Caki2 (cell line): ENCODE measurements around the gene MFSD12. TPM values are rescaled to one million over a fixed set of nuclear protein-coding genes. Genes with fewer than 3 reads are reported as not detected.
"Not testable (repeated sequence)": the region's sequence is repeated elsewhere in the genome, so short reads cannot be mapped to it uniquely, and the experiment has no call there.

Experiments used
- DNase-seq: peaks from one replicate; pipeline ENCODE4 v3.0.0-alpha.2; 2015; ENCODE audit warnings: low read depth
- in situ Hi-C: cut with HindIII; loops from 2 replicates; pipeline ENCODE4 v1.10.0; 2016; ENCODE audit warnings: low sequenced_read_pairs, low pct_unique_long_range_greater_than_20kb, mixed read lengths
- total RNA-seq: library from RNA; depleted of rRNA; stranded (reverse); fragments of >200 nt; shearing (Covaris generic); gene quantifications from 2 replicates; pipeline ENCODE4 v1.2.3, GENCODE V29; 2014; ENCODE audit warnings: low replicate concordance

Gene MFSD12
- total RNA-seq, 1 experiment from 2014 or later, result 98.9 TPM

DNA sequence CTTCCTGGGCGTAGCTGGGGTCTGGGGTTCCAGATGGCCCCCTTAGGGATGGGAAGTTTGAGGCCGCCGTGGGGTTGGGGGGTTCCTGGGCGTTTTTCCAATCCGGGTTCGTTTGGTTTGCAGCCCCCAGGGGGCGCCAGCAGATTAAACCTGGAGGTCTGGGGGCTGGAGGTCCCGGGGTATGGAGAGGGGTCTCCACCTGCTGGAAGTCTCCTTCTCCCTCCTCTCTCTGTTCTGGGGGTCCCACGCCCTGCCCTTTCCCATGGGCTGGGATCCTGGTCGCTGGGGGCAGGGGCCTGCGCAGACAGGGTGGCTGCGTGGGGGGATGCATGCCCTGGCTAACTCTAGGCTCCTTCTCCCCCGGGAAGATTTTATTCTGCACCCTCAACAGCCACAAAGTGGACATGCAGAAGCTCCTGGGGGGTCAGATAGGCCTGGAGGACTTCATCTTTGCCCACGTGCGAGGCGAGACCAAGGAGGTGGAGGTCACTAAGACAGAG lies 28.8 kb upstream of the MFSD12 start:
- in situ Hi-C loops, result no loop called here

DNA sequence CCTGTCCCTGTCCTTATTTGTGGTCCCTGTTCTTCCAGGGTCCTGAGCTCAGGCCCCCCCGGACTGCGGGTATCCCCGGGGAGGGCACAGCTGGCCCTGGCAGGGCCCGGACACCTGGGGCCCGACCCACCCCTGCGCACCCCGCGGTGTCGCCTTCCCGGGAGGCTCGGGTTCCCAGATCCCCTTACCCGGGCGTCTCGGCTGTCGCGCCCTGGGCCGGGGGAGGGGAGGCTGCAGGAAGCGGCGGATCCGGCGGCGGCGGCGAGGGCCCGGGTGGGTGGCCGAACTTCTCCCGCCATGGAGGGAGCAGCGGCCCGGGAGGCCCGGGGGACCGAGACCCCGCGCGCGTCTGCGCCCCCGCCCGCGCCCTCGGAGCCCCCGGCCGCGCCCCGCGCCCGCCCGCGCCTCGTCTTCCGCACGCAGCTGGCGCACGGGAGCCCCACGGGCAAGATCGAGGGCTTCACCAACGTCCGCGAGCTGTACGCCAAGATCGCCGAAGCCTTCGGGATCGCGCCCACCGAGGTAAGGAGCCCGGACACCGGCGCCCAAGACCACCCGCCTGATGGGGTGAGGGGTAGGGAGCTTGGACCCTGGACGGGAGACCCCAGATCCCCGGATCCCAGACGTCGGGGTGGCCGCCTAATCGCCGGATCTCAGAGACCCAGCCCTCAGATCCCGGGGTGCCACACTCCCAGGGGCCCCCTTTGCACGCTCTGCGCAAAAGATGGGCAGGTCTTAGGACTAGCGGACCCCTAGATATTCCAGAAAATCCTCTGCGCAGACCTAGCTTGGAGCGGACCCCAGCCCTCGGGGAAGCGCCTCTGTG lies 28.1 kb upstream of the MFSD12 start, which contains the start of gene GIPC3:
Gene GIPC3, plus strand, starts transcription at position 178 of the 826 bp plus-strand sequence. Its CDS starts 120 bp downstream, at position 298.
- no peak for DNase-seq
- in situ Hi-C loops, result no loop called here

More for the DNA sequence above, 28.8 kb upstream of the MFSD12 start:
- DNase-seq, result no peak

DNA sequence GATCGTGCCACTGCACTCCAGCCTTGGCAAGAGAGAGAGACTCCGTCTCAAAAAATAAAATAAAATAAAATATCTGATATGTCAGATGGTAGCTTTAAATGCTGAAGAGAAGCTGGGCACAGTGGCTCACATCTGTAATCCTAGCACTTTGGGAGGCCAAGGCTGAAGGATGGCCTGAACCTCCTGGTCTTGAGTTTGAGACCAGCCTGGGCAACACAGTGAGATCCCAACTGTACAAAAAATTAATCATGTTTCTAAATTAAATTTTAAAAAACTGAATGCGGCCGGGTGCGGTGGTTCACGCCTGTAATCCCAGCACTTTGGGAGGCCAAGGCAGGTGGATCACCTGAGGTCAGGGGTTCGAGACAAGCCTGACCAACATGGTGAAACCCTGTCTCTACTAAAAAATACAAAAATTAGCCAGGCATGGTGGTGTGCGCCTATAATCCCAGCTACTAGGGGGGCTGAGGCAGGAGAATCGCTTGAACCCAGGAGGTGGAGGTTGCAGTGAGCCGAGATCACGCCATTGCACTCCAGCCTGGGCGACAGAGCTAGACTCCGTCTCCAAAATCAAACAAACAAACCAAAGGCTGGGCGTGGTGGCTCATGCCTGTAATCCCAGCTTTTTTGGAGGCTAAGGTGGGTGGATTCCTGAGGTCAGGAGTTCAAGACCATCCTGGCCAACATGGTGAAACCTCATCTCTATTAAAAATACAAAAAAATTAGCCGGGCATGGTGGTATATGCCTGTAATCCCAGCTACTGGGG lies 26.8 kb upstream of the MFSD12 start:
- DNase-seq, in situ Hi-C loops: not testable (repeated sequence)

DNA sequence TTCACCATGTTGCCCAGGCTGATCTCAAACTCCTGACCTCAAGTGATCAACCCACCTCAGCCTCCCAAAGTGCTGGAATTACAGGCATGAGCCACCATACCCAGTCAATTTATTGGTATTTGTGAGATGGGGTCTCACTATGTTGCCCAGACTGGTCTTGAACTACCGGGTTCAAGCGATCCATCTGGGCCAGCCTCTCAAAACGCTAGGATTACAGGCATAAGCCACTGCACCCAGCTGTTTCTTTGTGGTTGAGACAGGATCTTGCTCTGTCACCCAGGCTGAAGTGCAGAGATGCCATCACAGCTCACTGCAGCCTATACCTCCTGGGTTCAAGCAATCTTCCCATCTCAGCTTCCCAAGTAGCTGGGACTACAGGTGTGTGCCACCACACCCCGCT lies 24.4 kb upstream of the MFSD12 start:
- in situ Hi-C loops, DNase-seq: not testable (repeated sequence)

DNA sequence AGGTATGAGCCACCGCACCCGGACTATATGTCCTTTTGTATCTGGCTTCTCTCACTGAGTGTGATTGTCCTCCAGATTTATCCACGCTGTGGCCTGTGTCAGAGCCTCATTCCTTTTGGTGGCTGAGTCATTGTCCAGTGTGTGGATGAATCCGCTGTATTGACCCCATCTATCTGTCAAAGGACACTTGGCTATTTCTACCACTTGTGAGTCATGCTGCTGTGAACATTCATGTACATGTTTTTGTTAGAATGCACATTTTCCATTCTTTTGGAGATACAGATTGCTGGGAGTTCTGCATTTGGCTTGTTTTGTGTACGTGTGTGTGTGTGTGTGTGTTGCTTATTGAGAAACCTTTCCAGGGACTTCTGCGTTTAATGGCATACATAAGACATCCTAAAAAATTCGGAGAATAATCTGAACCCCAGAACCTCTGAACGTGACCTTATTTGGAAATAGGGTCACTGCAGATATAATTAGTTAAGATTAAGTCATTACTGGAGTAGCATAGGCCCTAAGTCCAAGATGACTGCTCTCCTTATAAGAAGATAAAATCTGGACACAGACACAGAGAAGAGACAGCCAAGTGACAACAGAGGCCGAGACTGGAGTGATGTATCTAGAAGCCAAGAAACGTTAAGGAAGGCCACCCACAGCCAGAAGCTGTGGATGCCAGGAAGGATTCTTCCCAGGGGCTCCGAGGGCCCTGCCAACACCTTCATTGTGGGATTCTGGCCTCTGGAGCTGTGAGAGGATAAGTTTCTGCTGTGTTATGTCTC lies 23.0 kb upstream of the MFSD12 start:
- peak; percentile 54 for DNase-seq
- in situ Hi-C loops, result no loop called here

DNA sequence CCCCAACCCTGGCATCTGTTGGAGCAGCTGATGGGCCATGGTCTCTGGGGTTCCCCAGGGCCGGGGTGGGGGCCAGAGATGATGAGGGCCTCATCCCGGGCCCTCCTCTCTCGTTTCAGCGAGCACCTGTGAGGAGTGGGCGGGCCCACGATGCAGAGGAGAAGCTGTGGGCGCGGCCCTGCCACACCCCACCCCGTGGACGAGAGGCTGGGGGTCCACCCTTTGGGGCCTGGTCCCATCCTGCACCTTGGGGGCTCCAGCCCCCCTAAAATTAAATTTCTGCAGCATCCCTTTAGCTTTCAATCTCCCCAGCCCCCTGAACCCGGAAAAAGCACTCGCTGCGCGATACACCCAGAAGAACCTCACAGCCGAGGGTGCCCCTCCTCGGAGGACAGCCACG lies 21.0 kb upstream of the MFSD12 start:
- no peak for DNase-seq
- in situ Hi-C loops, result no loop called here

DNA sequence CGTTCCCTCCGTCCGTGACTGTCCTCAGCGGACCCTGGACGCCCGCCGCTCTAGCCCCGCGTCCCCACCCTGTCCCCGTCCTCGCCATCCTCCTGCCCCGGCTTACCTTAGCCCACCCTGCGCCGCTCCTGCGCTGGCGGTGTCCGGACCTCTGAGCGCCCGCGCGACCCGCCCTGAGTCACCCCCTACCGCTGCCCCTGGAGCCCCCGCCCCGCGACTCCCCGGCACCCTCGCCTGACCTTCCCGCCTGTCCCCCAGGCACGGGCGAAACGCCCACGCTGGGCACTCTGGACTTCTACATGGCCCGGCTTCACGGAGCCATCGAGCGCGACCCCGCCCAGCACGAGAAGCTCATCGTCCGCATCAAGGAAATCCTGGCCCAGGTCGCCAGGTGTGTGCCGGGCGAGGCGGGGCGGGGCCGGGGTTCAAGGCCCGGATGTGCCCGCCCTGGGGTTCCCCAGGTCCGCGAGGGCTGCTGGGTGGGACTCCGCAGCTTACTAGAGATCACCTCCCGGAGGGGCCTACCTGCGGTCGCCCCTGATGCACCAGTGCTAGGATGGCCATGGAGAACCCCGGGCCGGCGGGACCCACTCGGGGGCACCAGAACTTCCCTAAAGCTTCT lies 20.4 kb upstream of the MFSD12 start:
- DNase-seq, result no peak
- in situ Hi-C loops, result no loop called here

DNA sequence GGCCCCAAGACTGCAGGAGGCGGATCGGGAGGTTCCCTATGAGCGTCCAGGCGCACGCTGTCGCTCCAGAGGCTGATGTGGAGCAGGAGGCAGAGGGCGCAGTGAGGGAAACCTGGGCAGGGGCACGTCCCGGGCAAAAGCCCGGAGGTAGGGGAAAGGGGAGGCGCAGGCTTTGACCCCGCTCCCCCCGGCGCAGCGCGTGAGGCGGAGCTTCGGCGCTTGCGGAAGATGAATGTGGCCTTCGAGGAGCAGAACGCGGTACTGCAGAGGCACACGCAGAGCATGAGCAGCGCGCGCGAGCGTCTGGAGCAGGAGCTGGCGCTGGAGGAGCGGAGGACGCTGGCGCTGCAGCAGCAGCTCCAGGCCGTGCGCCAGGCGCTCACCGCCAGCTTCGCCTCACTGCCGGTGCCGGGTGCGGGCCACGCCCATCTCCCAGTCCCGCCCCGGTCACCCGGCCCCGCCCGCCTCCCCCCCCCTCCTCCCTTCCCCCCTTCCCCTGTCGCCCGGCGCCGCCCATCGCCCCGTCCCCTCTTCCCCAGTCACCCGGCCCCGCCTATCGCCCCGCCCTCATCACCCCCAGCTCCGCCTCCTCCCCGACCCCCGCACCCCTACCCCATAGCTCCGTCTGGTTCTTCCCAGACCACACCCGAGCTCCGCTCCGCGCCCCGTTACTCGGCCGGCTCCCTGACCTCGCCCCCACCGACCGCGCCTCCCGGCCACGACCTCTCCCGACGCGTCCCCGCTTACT lies 19.5 kb upstream of the MFSD12 start:
- in situ Hi-C loops, result no loop called here
- DNase-seq, result no peak

DNA sequence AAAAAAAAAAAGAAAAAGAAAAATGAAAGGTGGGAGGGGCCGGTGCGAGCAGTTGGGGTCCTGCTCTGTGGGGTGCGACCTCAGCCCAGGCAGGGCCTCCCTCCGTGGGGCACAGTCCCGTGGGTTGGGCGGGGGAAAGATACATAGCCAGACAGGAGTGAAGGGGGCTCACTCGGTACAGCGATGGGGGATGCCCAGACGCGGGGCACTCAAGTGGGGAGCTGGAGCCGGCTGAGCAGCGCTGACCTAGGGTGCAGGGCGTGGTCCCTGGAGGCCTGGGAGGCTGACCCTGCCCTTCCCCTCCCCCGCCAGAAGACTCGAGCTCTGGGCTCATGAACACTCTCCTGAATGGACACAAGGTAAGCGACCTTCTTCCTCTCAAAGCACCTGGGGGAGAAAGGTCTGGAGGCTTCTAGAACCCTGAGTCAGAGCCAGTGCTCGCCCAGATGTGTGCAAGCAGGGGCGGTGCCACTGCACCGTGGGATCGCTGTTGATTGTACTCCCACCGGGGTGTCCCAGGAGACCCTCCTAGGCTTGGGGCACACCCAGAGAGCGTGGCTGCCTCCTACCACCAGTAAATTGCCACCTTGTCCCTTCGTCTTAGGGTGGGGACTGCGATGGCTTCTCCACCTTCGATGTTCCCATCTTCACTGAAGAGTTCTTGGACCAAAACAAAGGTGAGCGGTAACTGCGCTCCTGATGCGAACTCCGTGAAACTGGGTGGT lies 18.7 kb upstream of the MFSD12 start:
- in situ Hi-C loops, result no loop called here
- DNase-seq, result no peak

DNA sequence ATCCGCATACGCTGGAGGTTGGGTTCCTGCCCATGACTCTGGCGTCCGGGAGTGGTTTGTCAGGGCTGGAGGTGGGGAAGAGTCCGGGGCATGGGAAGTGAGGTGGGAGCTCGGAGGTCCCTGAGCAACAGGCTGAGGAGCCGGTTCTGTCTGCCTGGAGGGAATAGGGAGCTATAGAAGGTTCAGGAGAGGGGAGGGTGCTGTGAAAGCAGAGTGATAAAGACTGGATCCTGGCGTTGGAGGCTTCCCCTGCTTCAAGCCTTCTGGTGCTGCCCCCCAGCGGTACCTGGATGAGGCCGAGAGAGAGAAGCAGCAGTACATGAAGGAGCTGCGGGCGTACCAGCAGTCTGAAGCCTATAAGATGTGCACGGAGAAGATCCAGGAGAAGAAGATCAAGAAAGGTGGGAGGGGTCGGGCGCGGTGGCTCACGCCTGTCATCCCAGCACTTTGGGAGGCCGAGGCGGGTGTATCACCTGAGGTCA lies 17.9 kb upstream of the MFSD12 start:
- in situ Hi-C loops, result no loop called here
- no peak for DNase-seq

DNA sequence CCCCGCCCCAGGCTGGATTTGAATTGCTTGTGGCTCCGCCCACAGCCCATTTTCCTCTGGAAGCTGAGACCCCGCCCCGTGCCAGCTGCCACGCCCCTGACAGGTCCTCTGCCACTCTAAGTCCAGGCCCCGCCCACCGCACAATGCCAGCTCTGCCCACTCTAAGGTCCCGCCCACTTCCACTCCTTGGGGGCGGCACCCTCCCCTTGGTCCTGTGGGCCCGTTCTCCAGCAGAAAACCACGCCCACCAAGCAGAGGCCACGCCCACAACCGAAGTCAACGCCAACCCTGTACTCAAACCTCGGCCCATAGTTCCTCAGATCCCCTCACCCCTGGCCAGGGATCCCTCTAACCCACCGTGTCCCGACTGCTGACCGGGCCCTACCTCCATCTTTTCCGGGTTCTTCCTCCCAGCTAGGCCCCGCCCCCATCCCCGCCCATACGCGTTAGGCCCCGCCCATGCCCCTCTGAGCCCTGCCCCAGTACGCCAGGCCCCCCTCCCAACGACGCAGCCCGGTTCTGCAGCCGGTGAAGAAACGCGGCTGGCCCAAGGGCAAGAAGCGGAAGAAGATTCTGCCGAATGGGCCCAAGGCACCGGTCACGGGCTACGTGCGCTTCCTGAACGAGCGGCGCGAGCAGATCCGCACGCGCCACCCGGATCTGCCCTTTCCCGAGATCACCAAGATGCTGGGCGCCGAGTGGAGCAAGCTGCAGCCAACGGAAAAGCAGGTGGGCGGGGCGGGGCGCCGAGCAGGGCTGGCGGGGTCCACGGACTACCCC lies 16.7 kb upstream of the MFSD12 start:
- in situ Hi-C loops, result no loop called here
- peak; percentile 91 for DNase-seq

DNA sequence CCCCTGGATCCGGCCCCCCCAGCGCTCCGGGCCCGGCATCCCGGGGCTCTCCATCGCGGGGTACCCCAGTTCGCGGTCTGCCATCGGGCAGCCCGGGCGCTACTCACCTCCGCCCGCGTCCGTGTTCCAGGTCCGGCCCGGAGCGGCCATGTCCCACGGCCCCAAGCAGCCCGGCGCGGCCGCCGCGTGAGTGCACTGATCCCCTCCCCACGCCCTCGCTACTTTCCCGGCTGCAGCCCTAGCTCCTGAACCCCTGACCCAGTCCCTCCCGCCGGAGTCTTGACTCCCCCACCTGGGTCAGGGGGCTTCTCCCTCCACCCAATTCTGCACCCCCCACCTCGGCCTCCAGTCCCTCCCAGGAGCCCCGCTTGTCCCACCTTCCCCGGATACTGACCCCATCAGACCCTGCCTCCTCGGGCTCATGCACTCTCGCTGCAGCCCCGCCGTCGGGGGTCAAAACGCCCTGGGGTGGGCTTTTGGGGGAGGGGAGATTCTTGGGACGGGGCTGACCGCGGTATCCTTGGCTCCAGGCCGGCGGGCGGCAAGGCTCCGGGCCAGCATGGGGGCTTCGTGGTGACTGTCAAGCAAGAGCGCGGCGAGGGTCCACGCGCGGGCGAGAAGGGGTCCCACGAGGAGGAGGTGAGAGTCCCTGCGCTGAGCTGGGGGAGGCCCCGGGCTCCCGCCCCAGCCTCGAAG lies 15.9 kb upstream of the MFSD12 start:
- in situ Hi-C loops, result no loop called here
- DNase-seq, result no peak

DNA sequence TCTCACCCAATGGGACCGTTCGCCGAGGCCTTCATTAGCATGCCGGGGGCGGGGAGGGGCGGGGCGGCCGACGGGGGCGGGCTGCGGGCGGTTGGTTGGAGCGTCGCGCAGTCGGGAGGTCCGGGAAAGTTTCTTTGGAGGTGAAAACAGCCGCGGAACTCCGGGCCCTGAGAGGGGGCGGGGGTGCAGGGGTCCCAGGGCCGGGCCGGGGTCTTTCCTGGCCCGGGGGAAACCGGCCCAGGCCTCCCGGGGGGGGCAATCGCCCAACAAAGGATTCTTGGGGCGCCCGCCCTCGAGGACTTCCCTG lies 15.4 kb upstream of the MFSD12 start, which contains the start of gene HMG20B:
Gene HMG20B, plus strand, starts transcription at position 90 of the 307 bp plus-strand sequence. CDS start 366 bp downstream, outside the sequence.
- in situ Hi-C loops, result no loop called here
- DNase-seq, result no peak

DNA sequence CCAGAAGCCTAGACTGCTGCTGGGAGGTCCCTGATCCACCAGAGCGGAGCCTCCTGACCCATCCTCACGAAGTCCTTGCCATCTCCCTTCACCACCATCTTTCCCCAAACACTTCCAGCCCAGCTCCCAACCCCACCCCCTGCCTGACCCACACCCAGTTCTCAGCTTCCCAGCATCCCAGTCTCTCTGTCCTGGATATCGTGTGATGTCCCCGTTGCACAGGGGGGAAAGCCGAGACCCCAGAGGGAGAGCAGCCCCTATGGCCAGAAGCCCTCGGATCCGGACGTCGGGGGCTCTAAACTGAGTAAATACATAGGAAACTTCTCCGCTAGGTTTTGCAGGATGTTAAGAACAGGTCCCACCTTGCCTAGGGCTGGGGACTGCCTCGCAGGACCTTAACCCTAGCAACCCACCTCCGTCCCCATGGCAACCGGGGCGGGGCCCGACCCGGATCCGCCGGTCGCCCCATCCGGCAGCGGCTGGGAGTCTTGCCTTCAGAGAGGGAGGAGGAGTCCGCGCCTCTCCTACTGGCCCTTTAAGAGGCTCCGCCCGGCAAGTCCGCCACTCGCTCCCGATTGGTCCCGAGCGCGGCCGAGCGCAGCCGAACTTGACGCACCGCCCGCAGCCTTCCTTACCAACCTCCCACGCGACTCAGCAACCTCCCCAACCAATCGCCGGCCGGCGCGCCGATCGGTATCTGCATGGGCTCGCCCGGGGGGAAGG lies 14.9 kb upstream of the MFSD12 start:
- DNase-seq, result peak; percentile 99
- in situ Hi-C loops, result no loop called here

DNA sequence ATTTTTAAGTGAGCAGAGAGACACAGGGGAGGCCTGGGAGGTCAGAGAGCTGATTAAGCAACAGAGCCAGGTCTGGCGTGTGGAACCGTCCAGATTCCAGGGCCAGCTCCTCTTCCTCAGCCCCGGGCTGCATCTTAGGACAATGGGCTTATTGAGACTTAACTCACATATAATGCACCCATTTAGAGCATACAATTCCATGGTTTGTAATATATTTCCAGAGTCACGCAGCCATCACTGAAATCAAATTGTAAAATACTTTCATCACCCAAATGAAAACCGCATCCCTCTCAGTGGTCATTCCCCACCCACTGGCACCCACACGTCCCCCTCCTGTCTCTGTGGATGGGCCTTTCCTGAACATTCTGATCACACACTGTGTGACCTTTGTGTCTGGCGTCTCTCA lies 13.2 kb upstream of the MFSD12 start:
- in situ Hi-C loops, result no loop called here
- DNase-seq, result no peak
